Lower leg skin (tissue), 3 donors: ENCODE measurements around the gene PHF21A.

Experiments used
- POLR2A ChIP-seq, 2 donors: fragments of 450-650 bp; IDR thresholded peaks; one replicate each; pipeline ENCODE4 v1.6.1; 2016 to 2017; ENCODE audit warnings: antibody characterized with exemption in 2 of 2, mild to moderate bottlenecking in 1 of 2, moderate library complexity in 1 of 2
- TF ChIP-seq, protein P1 (sequence below), 3 donors: fragments of 450-650 bp; IDR thresholded peaks; one replicate each; pipeline ENCODE4 v1.5.1; 2016; ENCODE audit warnings: antibody characterized with exemption in 3 of 3, mild to moderate bottlenecking in 3 of 3, moderate library complexity in 2 of 3

DNA sequence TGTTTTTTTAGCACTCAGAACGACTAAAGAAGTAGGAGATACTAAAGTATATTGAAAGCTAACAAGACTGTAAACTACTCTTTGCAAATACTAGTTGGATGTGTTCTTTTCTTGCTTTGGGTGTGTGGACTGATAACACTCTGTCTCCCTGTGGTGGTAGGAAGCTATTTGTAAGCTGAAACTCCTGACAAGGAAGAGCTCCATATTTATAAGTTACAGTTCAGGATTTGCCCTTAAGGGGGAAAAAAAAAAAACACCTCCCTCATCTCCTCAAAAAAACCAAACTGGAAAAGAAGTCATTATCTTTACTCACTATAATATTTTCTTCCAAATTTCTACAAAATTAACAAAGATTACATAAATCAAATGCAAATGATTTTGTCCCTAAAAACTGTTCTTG lies 103.9 kb downstream of the PHF21A start:
- TF ChIP-seq, protein P1, sequence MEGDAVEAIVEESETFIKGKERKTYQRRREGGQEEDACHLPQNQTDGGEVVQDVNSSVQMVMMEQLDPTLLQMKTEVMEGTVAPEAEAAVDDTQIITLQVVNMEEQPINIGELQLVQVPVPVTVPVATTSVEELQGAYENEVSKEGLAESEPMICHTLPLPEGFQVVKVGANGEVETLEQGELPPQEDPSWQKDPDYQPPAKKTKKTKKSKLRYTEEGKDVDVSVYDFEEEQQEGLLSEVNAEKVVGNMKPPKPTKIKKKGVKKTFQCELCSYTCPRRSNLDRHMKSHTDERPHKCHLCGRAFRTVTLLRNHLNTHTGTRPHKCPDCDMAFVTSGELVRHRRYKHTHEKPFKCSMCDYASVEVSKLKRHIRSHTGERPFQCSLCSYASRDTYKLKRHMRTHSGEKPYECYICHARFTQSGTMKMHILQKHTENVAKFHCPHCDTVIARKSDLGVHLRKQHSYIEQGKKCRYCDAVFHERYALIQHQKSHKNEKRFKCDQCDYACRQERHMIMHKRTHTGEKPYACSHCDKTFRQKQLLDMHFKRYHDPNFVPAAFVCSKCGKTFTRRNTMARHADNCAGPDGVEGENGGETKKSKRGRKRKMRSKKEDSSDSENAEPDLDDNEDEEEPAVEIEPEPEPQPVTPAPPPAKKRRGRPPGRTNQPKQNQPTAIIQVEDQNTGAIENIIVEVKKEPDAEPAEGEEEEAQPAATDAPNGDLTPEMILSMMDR (IDR thresholded peaks at IDR 0.05) = no peak
- TF ChIP-seq POLR2A (IDR thresholded peaks at IDR 0.05) = no peak
